ENCODE measurements around the gene SEMA6A.

GRCh38 chr5:116593340-116593739 is 18.7 kb upstream of the SEMA6A start:
- TF ChIP-seq CTCF (IDR thresholded peaks at IDR 0.05), result no peak
- TF ChIP-seq POLR2AphosphoS5 (IDR thresholded peaks at IDR 0.05), result no peak

Data from breast epithelium (tissue), 3 donors.